GM13976 (cell line): ENCODE measurements around the gene XYLB.
"Not testable (repeated sequence)": the region's sequence is repeated elsewhere in the genome, so short reads cannot be mapped to it uniquely, and the experiment has no call there.

ENCODE experiments used
- DNase-seq: peaks from one replicate; pipeline ENCODE4 v3.0.0; 2012; ENCODE audit warnings: low spot score
- in situ Hi-C: fragments of 300-500 bp; cut with MboI; formaldehyde crosslinking; loops from one replicate; pipeline ENCODE4 v1.12.0; 2022; ENCODE audit warnings: low sequenced_read_pairs, mixed read lengths, inconsistent platforms; ENCODE audit not compliant: unreplicated experiment
- TF ChIP-seq, protein P1 (sequence below): IDR thresholded peaks from 2 replicates; pipeline ENCODE4 v1.5.1; 2012; ENCODE audit warnings: borderline replicate concordance, mild to moderate bottlenecking; ENCODE audit not compliant: insufficient read depth; ENCODE audit errors: extremely low read depth, missing control alignments, control extremely low read depth

Gene XYLB

DNA sequence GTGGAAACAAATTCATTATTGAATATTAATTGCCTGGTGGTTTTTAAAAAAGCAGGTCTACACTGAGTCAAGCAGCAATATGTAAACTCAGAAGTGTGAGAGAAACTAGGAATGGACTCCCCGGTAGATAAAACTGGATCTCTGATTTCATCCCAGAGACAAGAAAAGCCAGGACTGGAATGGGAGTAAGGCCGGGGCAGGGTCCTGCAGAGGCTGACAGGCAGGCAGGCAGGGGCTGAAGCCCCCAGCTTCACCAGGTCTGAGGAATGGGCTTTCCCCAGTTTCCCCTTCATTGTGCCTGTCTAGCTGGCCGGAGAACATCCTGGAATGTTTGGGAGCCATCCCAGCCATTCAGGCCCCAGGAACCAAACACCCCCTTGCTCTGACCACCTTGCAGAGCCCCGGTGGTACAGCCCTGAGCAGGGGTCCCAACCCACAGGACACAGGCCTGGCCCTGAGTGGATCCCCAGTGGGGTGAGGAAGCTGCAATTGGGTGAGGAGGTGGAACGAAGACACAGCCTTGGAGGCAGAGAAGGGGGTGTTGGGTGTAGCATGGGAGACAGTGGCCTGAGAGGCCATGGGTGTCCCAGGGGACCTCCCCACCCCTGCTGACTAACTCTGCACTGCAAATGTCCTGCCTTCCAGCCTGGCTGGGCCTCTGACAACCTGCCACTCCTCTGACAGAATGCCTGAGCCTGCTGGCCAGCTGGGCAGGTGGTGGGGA lies 31.7 kb upstream of the XYLB start:
- TF ChIP-seq, protein P1, sequence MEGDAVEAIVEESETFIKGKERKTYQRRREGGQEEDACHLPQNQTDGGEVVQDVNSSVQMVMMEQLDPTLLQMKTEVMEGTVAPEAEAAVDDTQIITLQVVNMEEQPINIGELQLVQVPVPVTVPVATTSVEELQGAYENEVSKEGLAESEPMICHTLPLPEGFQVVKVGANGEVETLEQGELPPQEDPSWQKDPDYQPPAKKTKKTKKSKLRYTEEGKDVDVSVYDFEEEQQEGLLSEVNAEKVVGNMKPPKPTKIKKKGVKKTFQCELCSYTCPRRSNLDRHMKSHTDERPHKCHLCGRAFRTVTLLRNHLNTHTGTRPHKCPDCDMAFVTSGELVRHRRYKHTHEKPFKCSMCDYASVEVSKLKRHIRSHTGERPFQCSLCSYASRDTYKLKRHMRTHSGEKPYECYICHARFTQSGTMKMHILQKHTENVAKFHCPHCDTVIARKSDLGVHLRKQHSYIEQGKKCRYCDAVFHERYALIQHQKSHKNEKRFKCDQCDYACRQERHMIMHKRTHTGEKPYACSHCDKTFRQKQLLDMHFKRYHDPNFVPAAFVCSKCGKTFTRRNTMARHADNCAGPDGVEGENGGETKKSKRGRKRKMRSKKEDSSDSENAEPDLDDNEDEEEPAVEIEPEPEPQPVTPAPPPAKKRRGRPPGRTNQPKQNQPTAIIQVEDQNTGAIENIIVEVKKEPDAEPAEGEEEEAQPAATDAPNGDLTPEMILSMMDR: no peak
- no peak for DNase-seq
- in situ Hi-C loops: no loop called here

DNA sequence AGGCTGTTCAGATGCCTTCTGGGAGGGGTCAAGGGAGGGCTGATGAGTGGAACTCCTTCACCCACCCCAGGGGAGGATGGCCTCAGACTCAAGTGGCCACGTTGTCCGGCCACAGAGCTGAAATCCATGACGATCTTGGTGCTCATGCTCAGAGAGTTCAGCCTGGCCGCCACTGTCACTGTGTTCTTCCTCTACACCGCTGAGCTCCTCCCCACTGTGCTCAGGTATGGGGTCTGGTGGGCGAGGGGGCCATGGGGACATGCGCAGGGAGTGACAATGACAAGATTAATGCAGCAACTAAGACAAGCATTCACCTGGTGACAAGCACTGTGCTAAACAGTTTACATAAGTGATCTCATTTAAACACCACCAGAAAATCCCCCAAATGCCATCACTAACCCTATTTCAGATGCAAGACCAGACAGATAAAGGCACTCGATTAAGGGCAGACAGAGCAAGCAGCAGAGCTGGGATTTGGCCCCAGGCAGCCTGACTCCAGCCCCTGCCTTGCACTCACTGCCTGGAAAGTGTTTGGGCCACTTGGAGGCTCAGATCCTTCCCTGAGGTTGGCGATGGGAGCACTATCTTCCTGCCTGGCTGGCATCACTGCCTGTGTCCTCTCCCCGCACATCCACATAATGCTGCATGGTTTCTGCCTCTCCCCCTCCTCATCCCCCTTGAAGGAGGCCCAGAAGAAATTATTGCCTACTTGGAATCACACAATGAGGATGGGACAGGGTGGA lies 30.9 kb upstream of the XYLB start:
- in situ Hi-C loops: no loop called here
- DNase-seq: no peak
- TF ChIP-seq, protein P1: no peak

DNA sequence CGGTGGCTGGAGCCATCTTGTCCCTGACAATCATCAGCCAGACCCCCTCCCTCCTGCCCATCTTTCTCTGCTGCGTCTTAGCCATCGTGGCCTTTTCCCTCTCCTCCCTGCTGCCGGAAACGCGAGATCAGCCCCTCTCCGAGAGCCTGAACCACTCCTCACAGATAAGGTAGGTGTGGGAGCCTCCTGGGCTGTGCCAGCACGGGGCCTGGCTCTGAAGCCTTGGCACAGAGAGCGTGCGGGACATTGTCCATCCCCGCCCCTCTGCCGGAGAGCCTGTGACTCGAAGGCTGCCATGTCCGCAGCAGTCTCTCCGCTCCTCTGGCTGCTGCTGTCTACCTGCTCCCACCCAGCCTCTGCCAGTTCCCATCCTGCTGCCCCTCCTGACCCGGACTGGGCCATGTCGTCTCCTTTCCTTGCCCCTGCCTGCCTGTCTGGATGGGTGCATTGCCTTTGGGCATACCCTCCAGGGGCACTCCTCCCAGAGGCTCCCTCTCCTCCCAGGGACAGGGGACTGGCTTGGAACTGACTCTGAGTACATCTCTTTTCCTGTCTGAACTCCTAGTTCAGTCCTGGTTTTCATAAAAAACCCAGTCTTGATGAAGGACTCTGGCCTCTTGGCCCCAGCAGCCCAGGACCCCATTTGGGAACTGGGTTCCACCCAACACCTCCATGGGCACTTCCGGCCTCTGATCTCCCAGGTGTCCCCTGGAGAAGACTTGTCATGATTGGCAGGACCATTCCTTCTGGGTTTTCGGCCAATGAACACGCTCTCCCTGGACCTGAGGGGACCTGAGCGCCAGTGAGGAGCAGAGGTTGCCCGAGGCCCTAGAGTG lies 30.0 kb upstream of the XYLB start:
- DNase-seq: no peak
- TF ChIP-seq, protein P1: no peak
- in situ Hi-C loops: no loop called here

DNA sequence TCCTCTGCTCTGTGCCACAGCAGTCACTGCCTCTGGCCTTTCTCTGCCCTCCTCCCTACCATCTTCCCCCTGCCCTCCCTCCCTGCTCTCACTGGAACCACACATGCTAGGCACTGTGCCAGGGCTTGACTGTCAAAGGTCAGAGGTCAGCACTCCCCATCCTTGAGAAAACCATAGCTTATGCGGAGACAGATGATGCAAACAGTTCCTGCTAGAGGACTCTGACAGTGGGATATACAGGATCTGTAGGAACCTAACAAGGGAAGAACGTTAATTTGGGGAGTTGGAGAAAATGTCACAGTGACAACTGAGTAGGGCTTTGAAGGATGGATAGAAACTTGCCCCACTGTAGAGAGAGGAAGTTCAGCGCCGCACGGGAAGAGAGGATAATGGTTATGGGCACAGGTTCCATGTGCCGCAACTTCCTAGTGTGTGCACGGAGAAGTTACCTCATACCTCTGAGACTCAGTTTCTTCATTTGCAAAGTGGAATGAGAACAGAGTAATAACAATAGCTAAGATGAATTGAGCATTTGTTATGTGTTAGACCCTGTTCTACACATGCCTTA lies 29.3 kb upstream of the XYLB start:
- DNase-seq: no peak
- in situ Hi-C loops: no loop called here
- TF ChIP-seq, protein P1: no peak

DNA sequence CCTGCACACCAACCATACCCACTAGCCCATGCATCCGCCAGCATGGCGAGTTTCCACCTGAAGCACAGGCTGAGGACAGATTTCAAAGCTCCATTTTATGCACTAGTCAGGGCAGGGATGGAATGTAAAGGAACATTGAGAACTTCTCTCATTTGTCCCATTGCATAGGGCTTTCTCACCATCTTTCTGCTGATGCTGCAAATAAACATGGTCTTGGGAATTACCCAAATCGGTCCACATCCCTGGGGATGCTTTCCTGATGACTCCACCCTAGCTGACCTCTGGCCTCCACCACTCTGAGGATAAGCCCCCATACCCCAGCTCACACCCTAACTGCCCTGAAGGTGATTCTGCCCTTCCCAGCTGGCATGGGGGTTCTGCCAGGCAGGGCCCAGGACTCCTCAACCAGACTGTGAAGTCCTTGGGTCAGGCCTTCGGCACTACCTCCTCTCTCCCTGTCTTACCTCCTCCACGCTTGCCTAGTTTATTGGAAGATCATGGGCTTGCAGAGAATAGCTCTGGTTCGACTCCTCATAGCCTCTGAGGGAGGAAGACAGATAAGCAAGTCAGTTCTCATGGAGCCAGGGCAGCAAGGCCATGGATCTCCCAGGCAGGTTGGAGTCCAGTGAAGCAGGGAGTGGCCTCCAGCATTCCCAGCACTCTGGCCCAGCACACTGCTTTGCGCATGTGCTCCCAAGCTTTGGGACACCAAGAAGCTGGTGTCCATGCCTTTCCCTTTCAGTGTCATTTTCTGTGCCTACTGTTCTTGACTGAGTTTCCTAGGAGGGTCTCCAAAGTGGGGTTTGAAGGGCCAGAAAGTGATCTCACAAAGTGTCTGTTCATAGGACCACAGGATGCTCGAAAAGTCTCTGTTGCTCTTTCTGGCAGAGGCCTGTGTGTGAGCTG lies 27.6 kb upstream of the XYLB start:
- in situ Hi-C loops: no loop called here
- TF ChIP-seq, protein P1: no peak
- DNase-seq: no peak

DNA sequence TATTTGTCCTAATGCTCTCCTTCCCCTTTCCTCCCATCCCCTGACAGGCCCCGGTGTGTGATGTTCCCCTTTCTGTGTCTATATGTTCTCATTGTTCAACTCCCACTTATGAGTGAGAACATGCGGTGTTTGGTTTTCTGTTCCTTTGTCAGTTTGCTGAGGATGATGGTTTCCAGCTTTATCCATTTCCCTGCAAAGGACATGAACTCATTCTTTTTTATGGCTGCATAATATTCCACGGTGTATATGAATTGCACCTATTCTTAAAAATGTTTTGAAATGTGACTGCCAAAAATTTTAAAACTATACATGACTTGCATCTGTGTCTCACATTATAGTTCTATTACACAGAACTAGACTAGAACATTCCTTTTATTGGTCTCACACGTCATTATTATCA lies 25.9 kb upstream of the XYLB start:
- DNase-seq, in situ Hi-C loops: not testable (repeated sequence)
